DOHH2 (cell line): ENCODE measurements around the gene PHRF1.
"Not testable (repeated sequence)": the region's sequence is repeated elsewhere in the genome, so short reads cannot be mapped to it uniquely, and the experiment has no call there.

Experiments
- H3F3A ChIP-seq: fragments of 200-600 bp; sonication (generic), shearing (Covaris generic); 2 replicates; pipeline ENCODE4 v1.6.0; 2016; ENCODE audit warnings: antibody characterized with exemption, mild to moderate bottlenecking; ENCODE audit not compliant: control insufficient read depth, insufficient read depth
- H3K27ac ChIP-seq: fragments of 200-600 bp; sonication (generic); 2 replicates; pipeline ENCODE4 v1.5.1; 2014; ENCODE audit warnings: low read depth, mild to moderate bottlenecking, low read length, moderate library complexity
- H3K27me3 ChIP-seq: fragments of 200-600 bp; sonication (generic); 2 replicates; pipeline ENCODE4 v1.6.1; 2014; ENCODE audit warnings: mild to moderate bottlenecking, low read length, mixed read lengths; ENCODE audit not compliant: control insufficient read depth
- H3K36me3 ChIP-seq: fragments of 200-600 bp; sonication (generic); 2 replicates; pipeline ENCODE4 v1.6.1; 2014; ENCODE audit warnings: mild to moderate bottlenecking, low read length, moderate library complexity, mixed read lengths; ENCODE audit not compliant: control insufficient read depth
- H3K4me1 ChIP-seq: fragments of 200-600 bp; sonication (generic); 2 replicates; pipeline ENCODE4 v1.6.1; 2014; ENCODE audit warnings: mild to moderate bottlenecking, low read length, mixed read lengths; ENCODE audit not compliant: control insufficient read depth
- H3K4me2 ChIP-seq: fragments of 200-600 bp; sonication (generic); 2 replicates; pipeline ENCODE4 v1.6.0; 2014; ENCODE audit warnings: mild to moderate bottlenecking, low read length, moderate library complexity
- H3K4me3 ChIP-seq: fragments of 200-600 bp; sonication (generic); 2 replicates; pipeline ENCODE4 v1.5.1; 2014; ENCODE audit warnings: mild to moderate bottlenecking, low read length, mixed read lengths
- H3K79me2 ChIP-seq: fragments of 200-600 bp; sonication (generic); 2 replicates; pipeline ENCODE4 v1.6.1; 2014; ENCODE audit warnings: mild to moderate bottlenecking, low read length, mixed read lengths; ENCODE audit not compliant: control insufficient read depth
- H3K9me2 ChIP-seq: fragments of 200-600 bp; sonication (generic); replicated peaks from 2 replicates; pipeline ENCODE4 v1.6.1; 2014; ENCODE audit warnings: mild to moderate bottlenecking, low read length, mixed read lengths; ENCODE audit not compliant: control insufficient read depth
- H3K9me3 ChIP-seq: fragments of 200-600 bp; sonication (generic); 2 replicates; pipeline ENCODE4 v1.6.1; 2014; ENCODE audit warnings: antibody characterized with exemption, low read length, mixed read lengths; ENCODE audit not compliant: control insufficient read depth, insufficient read depth
- H4K20me1 ChIP-seq: fragments of 200-600 bp; sonication (generic); 2 replicates; pipeline ENCODE4 v1.6.0; 2014; ENCODE audit warnings: low read depth, mild to moderate bottlenecking, antibody characterized with exemption, low read length, moderate library complexity; ENCODE audit not compliant: control insufficient read depth, insufficient read depth
- CTCF ChIP-seq: fragments of 200-600 bp; sonication (generic); IDR thresholded peaks from one replicate; pipeline ENCODE4 v1.5.1; 2014; ENCODE audit warnings: antibody characterized with exemption, mild to moderate bottlenecking, low read depth, low read length; ENCODE audit not compliant: poor library complexity, severe bottlenecking
- EZH2phosphoT487 ChIP-seq: fragments of 200-600 bp; sonication (generic); IDR thresholded peaks from 2 replicates; pipeline ENCODE4 v1.6.1; 2017; ENCODE audit warnings: borderline replicate concordance, mild to moderate bottlenecking, antibody characterized with exemption, low read length, moderate library complexity, mixed read lengths

PHRF1 gene

GRCh38 chr11:571802-572185 lies 4.5 kb upstream of the PHRF1 start:
- no peak overlapping the region for H3K4me3 ChIP-seq
- TF ChIP-seq CTCF (no peak), EZH2phosphoT487 (no peak)
- peaks cover 12% of the 10 kb centered on the region for H3K36me3 ChIP-seq
- no peak overlapping the region for H3K27ac ChIP-seq
- H3K4me2 ChIP-seq, result no peak overlapping the region
- peaks cover 10% of the 10 kb centered on the region for H3K27me3 ChIP-seq
- no peaks in the 10 kb centered on the region for H3K9me2 ChIP-seq
- no peaks in the 10 kb centered on the region for H3F3A ChIP-seq
- no peaks in the 10 kb centered on the region for H3K9me3 ChIP-seq
- peaks cover 17% of the 10 kb centered on the region for H3K79me2 ChIP-seq
- H3K4me1 ChIP-seq, result peaks cover 35% of the 10 kb centered on the region
- no peaks in the 10 kb centered on the region; the same call in 1 of the 2 replicates for H4K20me1 ChIP-seq

GRCh38 chr11:573146-573759 lies 3.0 kb upstream of the PHRF1 start:
- Histone ChIP-seq H3K27ac (no peak overlapping the region), H3K9me3 (no peaks in the 10 kb centered on the region), H3K79me2 (peaks cover 21% of the 10 kb centered on the region), H4K20me1 (peaks cover 11% of the 10 kb centered on the region), H3K4me1 (peaks cover 35% of the 10 kb centered on the region), H3K36me3 (peaks cover 15% of the 10 kb centered on the region), H3K4me2 (no peak overlapping the region), H3K4me3 (no peak overlapping the region), H3F3A (no peaks in the 10 kb centered on the region), H3K9me2 (no peaks in the 10 kb centered on the region), H3K27me3 (peaks cover 10% of the 10 kb centered on the region)
- TF ChIP-seq EZH2phosphoT487, result no peak
- no peak for TF ChIP-seq CTCF

- Histone ChIP-seq H3K4me1 (peaks cover 39% of the 10 kb centered on the region), H4K20me1 (peaks cover 13% of the 10 kb centered on the region), H3K36me3 (peaks cover 20% of the 10 kb centered on the region), H3K79me2 (peaks cover 30% of the 10 kb centered on the region), H3K27me3 (peaks cover 10% of the 10 kb centered on the region)
- H3K27ac ChIP-seq, H3K9me3 ChIP-seq, H3K9me2 ChIP-seq, H3K4me3 ChIP-seq, H3F3A ChIP-seq, H3K4me2 ChIP-seq: not testable (repeated sequence)
Measured at GRCh38 chr11:574031-574570, 2.2 kb upstream of the PHRF1 start.

- peaks cover 32% of the 10 kb centered on the region for H3K4me1 ChIP-seq
- H3K36me3 ChIP-seq, result peaks cover 25% of the 10 kb centered on the region
- TF ChIP-seq CTCF, result no peak
- no peak for TF ChIP-seq EZH2phosphoT487
- no peaks in the 10 kb centered on the region for H3K9me3 ChIP-seq
- H3K79me2 ChIP-seq, result peaks cover 36% of the 10 kb centered on the region
- peaks cover 18% of the 10 kb centered on the region for H4K20me1 ChIP-seq
- H3K27me3 ChIP-seq, result peaks cover 8% of the 10 kb centered on the region
- H3K27ac ChIP-seq, result no peak overlapping the region
- peak overlapping the region; percentile 78 for H3K4me3 ChIP-seq
- H3K9me2 ChIP-seq, result no peaks in the 10 kb centered on the region
- H3F3A ChIP-seq, result no peaks in the 10 kb centered on the region
- peak overlapping the region; percentile 97 for H3K4me2 ChIP-seq
Measured at GRCh38 chr11:574632-575312, 1.5 kb upstream of the PHRF1 start.
